ENCODE results near the gene ARRDC3. TPM values are rescaled to one million over a fixed set of nuclear protein-coding genes. Genes with fewer than 3 reads are reported as not detected.

The ARRDC3 gene
- total and polyA plus RNA-seq, 2 donors (not counting 3 experiments of a cell fraction or from before 2014, with no cell fraction given): 12.4 to 43.1 TPM

DNA sequence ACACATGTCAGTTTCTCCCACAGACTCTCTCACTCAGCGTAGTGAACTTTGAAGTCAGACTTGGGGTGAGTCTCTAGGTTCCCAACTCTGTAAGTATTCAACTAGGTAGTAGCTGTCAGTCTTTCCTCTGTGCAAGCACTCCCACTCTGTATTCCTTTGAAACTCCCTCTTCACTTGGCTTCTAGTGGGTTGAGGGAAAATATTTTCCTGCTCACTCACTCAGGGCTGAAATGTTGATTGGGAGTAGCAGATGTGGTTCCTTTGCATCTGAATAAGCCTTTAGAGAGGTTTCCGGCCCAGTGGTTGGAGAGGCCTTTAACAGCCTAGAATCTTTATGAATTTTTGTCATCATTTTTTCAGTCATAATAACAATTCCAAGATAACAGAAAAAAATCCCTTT lies 18.1 kb upstream of the ARRDC3 start:
- Histone ChIP-seq H3K36me3 (ENCODE audit: control insufficient read depth in 2 of 2, extremely low read depth in 1 of 2, insufficient read depth in 2 of 2, low read length in 2 of 2) (no peaks in the 10 kb centered on the region), H3K4me1 (ENCODE audit: control insufficient read depth, extremely low read depth, insufficient read depth, low read length) (no peaks in the 10 kb centered on the region), H3K27me3 (ENCODE audit: control insufficient read depth in 2 of 2, insufficient read depth in 2 of 2, low read length in 2 of 2) (no peaks in the 10 kb centered on the region), H4K20me1 (replicated peaks; ENCODE audit: control insufficient read depth, extremely low read depth, insufficient read depth, low read length) (no peaks in the 10 kb centered on the region), H3K79me2 (ENCODE audit: control insufficient read depth, insufficient read depth, low read length) (no peaks in the 10 kb centered on the region), H3K4me2 (ENCODE audit: insufficient read depth, low read length) (no peak overlapping the region), H3K4me3 (replicated peaks in 1 of 3; ENCODE audit: insufficient read depth in 1 of 3, low read depth in 1 of 3, low read length in 3 of 3) (no peak overlapping the region), H3K27ac (ENCODE audit: insufficient read depth, low read depth, low read length) (no peak overlapping the region), H2AFZ (ENCODE audit: low read depth, low read length) (no peak overlapping the region), H3K9me3 (replicated peaks; ENCODE audit: control insufficient read depth, insufficient read depth, low read length) (no peaks in the 10 kb centered on the region), H3K9me1 (replicated peaks; ENCODE audit: control insufficient read depth, extremely low read depth, insufficient read depth, low read length) (no peaks in the 10 kb centered on the region), H3K9ac (replicated peaks; ENCODE audit: extremely low read depth, insufficient read depth, low read length) (no peak overlapping the region)
- CTCF ChIA-PET: no interaction called here
- dilution Hi-C loops (cut with MboI; ENCODE audit: extremely low pct_ligation_motif_present, low sequenced_read_pairs): no loop called here
- intact Hi-C loops (cut with micrococcal nuclease): no loop called here
- POLR2A ChIA-PET: no interaction called here
- no TSS peak for BruUV-seq (replicated peaks)
- FAIRE-seq (no peak), DNase-seq (ENCODE audit: low read depth, low spot score) (no peak)
- no peak for TF ChIP-seq GATA2 (IDR thresholded peaks at IDR 0.05; ENCODE audit: insufficient read depth, insufficient read length, low read depth, low read length)
- TF ChIP-seq FOS (IDR thresholded peaks at IDR 0.05; ENCODE audit: borderline replicate concordance, insufficient read depth, low read length): no peak
- TF ChIP-seq, protein P1, sequence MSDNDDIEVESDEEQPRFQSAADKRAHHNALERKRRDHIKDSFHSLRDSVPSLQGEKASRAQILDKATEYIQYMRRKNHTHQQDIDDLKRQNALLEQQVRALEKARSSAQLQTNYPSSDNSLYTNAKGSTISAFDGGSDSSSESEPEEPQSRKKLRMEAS (IDR thresholded peaks at IDR 0.05; ENCODE audit: insufficient read depth, insufficient read length): no peak
- no peak for TF ChIP-seq CTCF (IDR thresholded peaks at IDR 0.05; ENCODE audit: extremely low read depth in 1 of 2, insufficient read depth in 1 of 2, low read depth in 1 of 2, low read length in 2 of 2)
- TF ChIP-seq EZH2 (IDR thresholded peaks at IDR 0.05; ENCODE audit: borderline replicate concordance, low read depth, low read length, severe bottlenecking): no peak
- no peak for TF ChIP-seq POLR2A (IDR thresholded peaks at IDR 0.05; ENCODE audit: low read depth, low read length)
- no peak for TF ChIP-seq POLR2AphosphoS5 (IDR thresholded peaks at IDR 0.05; ENCODE audit: insufficient read depth, low read depth, low read length)
- TF ChIP-seq JUN (IDR thresholded peaks at IDR 0.05; ENCODE audit: borderline replicate concordance, insufficient read depth, insufficient read length, low read depth): no peak
- no peak for TF ChIP-seq MYC (IDR thresholded peaks at IDR 0.05; ENCODE audit: low read depth, low read length)
